Astrocyte (in vitro differentiated cells and primary cell): ENCODE measurements around the gene KMT2A. TPM values are rescaled to one million over a fixed set of nuclear protein-coding genes. Genes with fewer than 3 reads are reported as not detected.

Source experiments
- DNase-seq: peaks from one replicate; pipeline ENCODE4 v3.0.0-alpha.2; 2010; ENCODE audit warnings: low read depth
- FAIRE-seq: peaks from 2 replicates; lab custom pipeline; 2011; peaks lifted over from hg19 to GRCh38; lab: Jason Lieb, UNC
- H2AFZ ChIP-seq: 2 replicates; pipeline ENCODE4 v1.6.0; 2012; ENCODE audit warnings: low read depth, low read length, inconsistent platforms
- H3K27ac ChIP-seq: 2 replicates; pipeline ENCODE4 v1.5.1; 2011; ENCODE audit warnings: low read depth, low read length, inconsistent platforms
- H3K27me3 ChIP-seq: 2 replicates; pipeline ENCODE4 v1.6.0; 2011; ENCODE audit warnings: low read length, inconsistent platforms; ENCODE audit not compliant: insufficient read depth
- H3K36me3 ChIP-seq: 2 replicates; pipeline ENCODE4 v1.5.1; 2011; ENCODE audit warnings: low read length, inconsistent platforms; ENCODE audit not compliant: insufficient read depth
- H3K4me1 ChIP-seq: 2 replicates; pipeline ENCODE4 v1.5.1; 2011; ENCODE audit warnings: low read length, inconsistent platforms; ENCODE audit not compliant: insufficient read depth
- H3K4me2 ChIP-seq: 2 replicates; pipeline ENCODE4 v1.6.0; 2012; ENCODE audit warnings: low read length, inconsistent platforms
- H3K4me3 ChIP-seq: 2 replicates; pipeline ENCODE4 v1.5.1; 2011; ENCODE audit warnings: low read depth, mild to moderate bottlenecking, low read length, inconsistent platforms; ENCODE audit not compliant: insufficient read depth
- H3K79me2 ChIP-seq: 2 replicates; pipeline ENCODE4 v1.6.0; 2012; ENCODE audit warnings: mild to moderate bottlenecking, low read length, inconsistent platforms; ENCODE audit not compliant: insufficient read depth
- H3K9ac ChIP-seq: 2 replicates; pipeline ENCODE4 v1.6.0; 2012; ENCODE audit warnings: mild to moderate bottlenecking, low read length, inconsistent platforms
- H3K9me3 ChIP-seq: 2 replicates; pipeline ENCODE4 v1.5.1; 2012; ENCODE audit warnings: low read depth, mild to moderate bottlenecking, low read length, inconsistent platforms; ENCODE audit not compliant: insufficient read depth
- H4K20me1 ChIP-seq: 2 replicates; pipeline ENCODE4 v1.6.0; 2012; ENCODE audit warnings: low read length, inconsistent platforms; ENCODE audit not compliant: insufficient read depth
- H3K27ac Mint-ChIP-seq: one replicate; pipeline ENCODE4 v1.8.0; 2021; ENCODE audit warnings: mild to moderate bottlenecking, mixed read lengths; ENCODE audit not compliant: unreplicated experiment
- H3K27me3 Mint-ChIP-seq: one replicate; pipeline ENCODE4 v1.8.0; 2021; ENCODE audit warnings: low read depth, mixed read lengths; ENCODE audit not compliant: unreplicated experiment
- H3K36me3 Mint-ChIP-seq: one replicate; pipeline ENCODE4 v1.8.0; 2021; ENCODE audit warnings: low read depth, mixed read lengths; ENCODE audit not compliant: unreplicated experiment
- H3K4me1 Mint-ChIP-seq: one replicate; pipeline ENCODE4 v1.8.0; 2021; ENCODE audit warnings: low read depth, mixed read lengths; ENCODE audit not compliant: unreplicated experiment
- H3K4me3 Mint-ChIP-seq: one replicate; pipeline ENCODE4 v1.8.0; 2021; ENCODE audit warnings: mild to moderate bottlenecking, moderate library complexity, mixed read lengths; ENCODE audit not compliant: unreplicated experiment
- H3K9me3 Mint-ChIP-seq: one replicate; pipeline ENCODE4 v1.8.0; 2021; ENCODE audit warnings: mild to moderate bottlenecking, mixed read lengths; ENCODE audit not compliant: unreplicated experiment
- CTCF ChIP-seq: IDR thresholded peaks from 2 replicates; pipeline ENCODE4 v1.5.1; 2011; ENCODE audit warnings: low read depth, mild to moderate bottlenecking, inconsistent platforms, low read length, moderate library complexity; ENCODE audit not compliant: insufficient read depth
- EZH2 ChIP-seq: IDR thresholded peaks from 2 replicates; pipeline ENCODE4 v1.6.1; 2012; ENCODE audit warnings: mild to moderate bottlenecking, low read length, inconsistent platforms; ENCODE audit not compliant: insufficient read depth
- total RNA-seq: library from RNA; stranded (reverse); gene quantifications from 2 replicates; pipeline ENCODE4 v1.2.1, GENCODE V29; 2021

The KMT2A gene
- total RNA-seq, 1 donor from 2014 or later, result 60.0 TPM

DNA sequence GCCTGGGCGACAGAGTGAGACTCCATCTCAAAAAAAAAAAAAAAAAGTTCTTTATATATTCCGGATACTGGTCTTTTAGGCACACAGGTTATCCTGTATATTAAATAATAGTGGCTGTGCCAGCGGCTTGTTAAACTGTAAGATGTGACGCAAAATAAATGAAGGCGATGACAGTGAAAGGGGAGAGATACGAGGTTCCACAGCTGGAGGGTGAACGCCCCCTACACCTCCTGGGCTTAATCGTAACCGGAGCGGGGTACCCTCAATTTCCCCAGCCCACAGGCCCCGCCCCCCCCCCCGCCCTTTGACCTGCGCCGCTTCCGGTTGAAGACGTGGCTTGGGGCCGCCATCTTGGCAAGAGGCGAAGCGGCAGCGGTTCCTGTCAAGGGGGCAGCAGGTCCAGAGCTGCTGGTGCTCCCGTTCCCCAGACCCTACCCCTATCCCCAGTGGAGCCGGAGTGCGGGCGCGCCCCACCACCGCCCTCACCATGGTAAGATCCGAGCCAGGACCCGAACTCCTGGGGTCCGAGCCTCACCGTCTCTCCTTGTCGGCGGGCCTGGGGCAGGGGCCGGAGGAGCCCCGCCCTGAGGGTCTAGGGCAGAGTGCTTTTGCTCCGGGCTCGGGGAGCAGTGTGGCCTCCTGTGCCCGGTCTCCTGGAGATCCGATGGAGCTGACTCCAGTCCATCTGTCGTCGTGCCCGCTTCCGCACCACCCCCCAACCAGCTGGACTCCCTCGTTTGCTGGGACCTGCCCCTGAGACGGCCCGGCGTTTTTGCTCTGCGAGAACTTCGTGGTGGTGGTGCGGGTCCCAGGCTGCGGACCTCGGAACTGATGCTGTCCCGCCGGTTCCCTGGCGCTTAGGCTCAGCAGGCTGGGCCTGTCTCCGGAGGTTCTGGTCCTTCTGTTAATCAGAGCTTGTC, 136.0 kb downstream of the KMT2A start, which contains the start of gene ARCN1:
Gene ARCN1 (plus strand): TSS at position 349 of the 920 bp plus-strand sequence. CDS start 139 bp downstream, at position 488.
- Histone ChIP-seq H4K20me1 (peaks cover 46% of the 10 kb centered on the region), H3K9me3 (no peaks in the 10 kb centered on the region), H3K4me1 (peaks cover 12% of the 10 kb centered on the region), H3K27me3 (no peaks in the 10 kb centered on the region), H2AFZ (peak within 1 kb of the TSS; percentile 90), H3K27ac (peak within 1 kb of the TSS; percentile 100), H3K4me3 (peak within 1 kb of the TSS; percentile 93), H3K79me2 (peaks cover 60% of the 10 kb centered on the region), H3K4me2 (peak within 1 kb of the TSS; percentile 94), H3K36me3 (peaks cover 3% of the 10 kb centered on the region), H3K9ac (peak within 1 kb of the TSS; percentile 100)
- Mint-ChIP-seq H3K4me1 (peaks cover 13% of the 10 kb centered on the region), H3K4me3 (peak within 1 kb of the TSS; percentile 96), H3K27me3 (no peaks in the 10 kb centered on the region), H3K27ac (peak within 1 kb of the TSS; percentile 99), H3K36me3 (no peaks in the 10 kb centered on the region), H3K9me3 (no peaks in the 10 kb centered on the region)
- TF ChIP-seq CTCF (no peak), EZH2 (no peak)
- FAIRE-seq (no peak), DNase-seq (peak; percentile 55)

DNA sequence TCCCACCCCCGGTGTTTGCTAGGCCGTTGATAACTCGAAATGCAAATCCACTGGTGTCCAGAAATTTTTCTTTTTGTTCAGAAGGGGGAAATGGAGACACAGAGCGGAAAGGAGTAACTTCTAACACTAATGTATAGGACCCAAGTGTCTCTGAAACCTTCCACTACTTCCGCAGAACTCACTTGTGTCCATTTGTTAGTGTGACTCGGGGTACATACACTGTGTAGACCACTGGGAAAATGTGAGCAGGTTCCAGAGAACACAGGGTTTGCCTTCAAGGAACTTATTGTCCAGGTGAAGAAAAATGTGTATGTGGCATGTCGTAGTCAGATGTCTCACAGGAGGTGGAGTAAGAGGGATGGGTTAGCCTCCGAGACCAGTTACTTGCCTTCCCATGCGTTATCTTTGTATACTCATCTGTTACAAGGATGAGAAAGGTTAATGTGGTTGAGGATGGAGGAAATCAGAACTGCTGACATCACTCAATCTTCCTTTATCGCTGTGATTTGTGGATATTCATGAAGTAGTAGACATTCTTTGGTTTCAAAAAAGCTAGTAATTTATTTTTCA, 136.8 kb downstream of the KMT2A start:
- DNase-seq, result peak; percentile 49
- FAIRE-seq, result no peak
- Histone ChIP-seq H3K4me1 (peaks cover 12% of the 10 kb centered on the region), H3K79me2 (peaks cover 67% of the 10 kb centered on the region), H3K4me3 (peak overlapping the region; percentile 93), H4K20me1 (peaks cover 51% of the 10 kb centered on the region), H3K4me2 (peak overlapping the region; percentile 94), H2AFZ (no peak overlapping the region), H3K27ac (peak overlapping the region; percentile 100), H3K9me3 (no peaks in the 10 kb centered on the region), H3K9ac (peak overlapping the region; percentile 100), H3K27me3 (no peaks in the 10 kb centered on the region), H3K36me3 (peaks cover 3% of the 10 kb centered on the region)
- Mint-ChIP-seq H3K27me3 (no peaks in the 10 kb centered on the region), H3K27ac (peak overlapping the region; percentile 99), H3K9me3 (no peaks in the 10 kb centered on the region), H3K4me1 (peaks cover 13% of the 10 kb centered on the region), H3K4me3 (peak overlapping the region; percentile 96), H3K36me3 (no peaks in the 10 kb centered on the region)
- TF ChIP-seq CTCF (no peak), EZH2 (no peak)
